ENCODE results near the gene MYCN.

MYCN gene

GRCh38 chr2:15931319-15931890, 8.9 kb upstream of the MYCN start:
- DNase-seq (ENCODE audit: low read depth, low spot score), result no peak

DNA sequence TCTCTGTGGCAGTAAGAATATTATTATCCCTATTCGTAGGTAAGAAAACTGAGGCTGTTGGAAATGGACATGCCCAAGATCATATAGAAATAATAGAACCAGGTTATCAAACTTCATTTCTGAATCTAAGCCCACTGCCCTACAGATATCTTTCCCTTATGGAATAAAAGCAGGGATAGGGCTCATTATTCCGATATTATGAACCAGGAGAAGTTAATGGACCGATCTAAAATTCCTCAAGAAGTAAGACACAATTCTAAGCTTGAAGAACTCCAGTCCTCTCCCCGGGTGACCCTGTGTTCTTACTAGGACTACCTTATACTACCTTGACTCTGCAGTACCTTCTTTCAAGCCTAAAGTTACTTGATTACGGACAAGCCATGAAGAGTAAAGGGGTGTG, 8.4 kb upstream of the MYCN start:
- DNase-seq (ENCODE audit: low read depth, low spot score), result no peak

- DNase-seq (ENCODE audit: low read depth, low spot score), result no peak
Observed at GRCh38 chr2:15932394-15933183, 7.8 kb upstream of the MYCN start.

DNA sequence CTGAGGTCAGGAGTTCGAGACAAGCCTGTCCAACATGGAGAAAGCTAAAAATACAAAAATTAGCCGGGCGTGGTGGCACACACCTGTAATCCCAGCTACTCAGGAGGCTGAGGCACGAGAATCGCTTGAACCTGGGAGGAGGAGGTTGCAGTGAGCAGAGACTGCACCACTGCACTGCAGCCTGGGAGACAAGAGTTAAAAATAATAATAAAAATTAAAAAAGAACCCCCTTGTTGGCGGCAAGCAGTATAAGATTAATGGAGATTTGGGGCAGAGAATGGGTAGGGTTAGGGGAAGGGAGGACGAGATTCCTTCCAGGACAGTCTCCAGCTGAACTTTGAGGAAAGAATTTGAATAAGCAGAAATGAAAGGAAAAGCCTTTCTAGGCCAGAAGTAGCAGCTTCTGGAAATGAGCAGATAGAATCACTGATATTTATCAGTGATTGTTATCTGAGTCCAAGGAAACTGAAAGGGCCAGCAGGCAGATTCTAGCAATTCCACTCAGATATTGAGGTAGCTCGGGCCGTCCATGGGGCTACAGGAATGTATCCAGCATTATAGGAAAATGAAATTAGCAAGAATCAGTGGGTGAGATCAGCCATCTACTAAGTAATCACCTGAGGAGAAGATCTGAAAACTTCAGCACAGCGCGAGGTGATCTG, 7.0 kb upstream of the MYCN start:
- no peak for DNase-seq (ENCODE audit: low read depth, low spot score)

DNA sequence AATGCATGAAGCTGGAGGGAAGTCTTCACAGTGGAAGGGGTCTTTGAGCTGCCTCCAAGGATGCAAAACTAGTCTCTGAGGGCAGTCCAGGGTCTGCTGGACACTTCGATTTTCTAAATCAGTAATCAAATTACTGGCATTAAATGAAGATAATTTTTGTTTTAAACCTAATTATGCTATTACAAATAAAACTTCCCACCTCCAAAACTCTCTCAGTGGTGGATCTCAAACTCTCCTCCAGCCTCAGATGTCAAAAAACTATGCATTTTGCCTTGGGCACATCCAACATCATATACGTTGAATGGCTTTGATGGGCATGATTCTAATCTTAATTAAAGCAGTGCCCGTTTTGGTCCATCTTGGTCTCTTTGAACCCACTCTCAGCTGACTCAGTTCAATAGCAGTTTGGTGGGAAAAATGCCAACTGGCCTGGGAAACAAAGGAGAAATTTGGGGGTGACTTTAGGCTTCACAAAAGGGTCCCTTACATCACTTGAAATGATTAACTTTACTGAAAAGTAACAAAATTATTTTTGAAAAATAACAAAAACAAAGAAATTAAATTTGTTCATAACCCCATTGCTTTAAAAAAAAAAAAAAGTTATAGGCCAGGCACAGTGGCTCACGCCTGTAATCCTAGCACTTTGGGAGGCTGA, 5.9 kb upstream of the MYCN start:
- DNase-seq (ENCODE audit: low read depth, low spot score), result no peak

- no peak for DNase-seq (ENCODE audit: low read depth, low spot score)
Observed at GRCh38 chr2:15935189-15935588, 5.2 kb upstream of the MYCN start.

DNA sequence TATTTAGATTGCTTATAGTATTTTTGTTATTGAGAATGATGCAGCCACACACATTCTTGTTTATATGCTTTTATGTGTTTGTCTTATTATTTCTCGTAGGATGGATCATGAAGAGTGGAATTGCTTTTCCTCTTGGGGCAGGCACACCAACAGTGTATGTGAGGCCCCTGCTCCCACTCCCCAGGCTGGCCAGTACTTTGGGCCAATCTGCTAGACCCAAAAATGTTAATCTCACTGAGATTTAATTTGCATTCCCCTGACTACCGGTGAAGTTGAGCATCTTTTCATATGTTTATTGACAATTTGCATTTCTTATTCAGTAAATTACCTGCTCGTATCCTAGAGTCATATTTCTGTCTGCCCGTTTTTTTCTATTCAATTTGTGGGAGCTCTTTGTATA, 4.7 kb upstream of the MYCN start:
- no peak for DNase-seq (ENCODE audit: low read depth, low spot score)

GRCh38 chr2:15936277-15937104, 3.9 kb upstream of the MYCN start:
- no peak for DNase-seq (ENCODE audit: low read depth, low spot score)

GRCh38 chr2:15937105-15937881, 3.1 kb upstream of the MYCN start:
- no peak for DNase-seq (ENCODE audit: low read depth, low spot score)

DNA sequence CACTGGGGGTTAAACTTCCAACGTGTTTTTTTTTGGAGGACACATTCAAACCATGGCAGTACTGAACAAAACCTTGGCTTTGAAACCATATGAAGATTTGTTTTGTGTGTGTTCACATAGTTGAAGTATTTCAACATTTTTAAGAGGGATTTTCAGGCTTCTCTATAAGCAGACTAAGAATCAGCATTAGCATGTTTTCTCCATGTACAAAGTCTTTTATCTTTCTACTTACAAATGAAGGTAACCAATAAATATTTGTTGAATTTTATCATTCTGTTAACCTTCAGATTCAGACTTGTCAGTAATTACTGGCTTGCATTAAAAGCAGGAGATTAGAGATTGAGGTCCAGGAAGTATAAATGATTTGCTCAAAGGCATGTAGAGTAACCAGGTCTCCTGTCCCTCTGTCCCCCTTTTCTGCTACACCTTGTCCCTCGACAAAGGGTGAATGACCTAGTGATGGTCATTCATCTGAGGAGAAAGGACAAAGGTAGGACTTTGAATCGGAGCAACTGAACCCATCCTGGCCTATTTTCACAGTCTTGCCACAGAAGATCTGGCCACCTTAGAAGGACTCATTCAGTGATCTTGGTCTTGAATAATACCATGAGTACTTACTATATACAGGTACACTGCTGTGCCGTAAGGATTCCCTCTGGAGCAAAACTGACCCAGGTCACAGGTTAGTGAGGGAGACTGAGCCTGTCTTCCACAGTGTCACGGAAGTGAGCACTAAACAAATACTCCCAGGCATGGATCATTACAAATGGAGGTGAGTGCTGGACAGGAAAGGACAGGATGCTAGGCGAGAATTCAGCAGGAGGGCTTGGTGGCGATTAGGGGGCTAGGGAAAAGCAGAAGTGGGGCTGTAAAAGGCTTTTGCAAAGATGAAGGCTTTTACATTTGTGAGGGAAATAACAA, 2.2 kb upstream of the MYCN start:
- DNase-seq (ENCODE audit: low read depth, low spot score), result no peak

- peak; percentile 44 for DNase-seq (ENCODE audit: low read depth, low spot score)
Observed at GRCh38 chr2:15938803-15939555, 1.4 kb upstream of the MYCN start.

- DNase-seq (ENCODE audit: low read depth, low spot score), result no peak
Observed at GRCh38 chr2:15939556-15939853, 845 bp upstream of the MYCN start.

GRCh38 chr2:15940661-15941480, 521 bp downstream of the MYCN start:
- DNase-seq (ENCODE audit: low read depth, low spot score), result peak; percentile 90

DNA sequence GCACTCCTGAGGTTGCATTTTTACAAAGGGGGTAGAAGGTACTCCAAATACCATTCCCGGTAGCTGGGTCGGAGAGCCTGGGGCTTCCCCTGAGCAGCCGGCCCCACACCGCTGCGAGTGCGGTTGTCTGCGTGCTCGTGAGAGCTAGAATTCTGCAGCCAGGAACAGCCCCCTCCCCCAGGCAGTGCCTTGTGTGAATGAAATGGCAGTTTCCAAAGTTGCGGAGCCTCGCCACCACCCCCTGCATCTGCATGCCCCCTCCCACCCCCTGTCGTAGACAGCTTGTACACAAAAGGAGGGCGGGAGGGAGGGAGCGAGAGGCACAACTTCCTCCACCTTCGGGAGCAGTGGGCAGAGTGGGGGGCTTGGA, 1.1 kb downstream of the MYCN start:
- peak; percentile 91 for DNase-seq (ENCODE audit: low read depth, low spot score)

DNA sequence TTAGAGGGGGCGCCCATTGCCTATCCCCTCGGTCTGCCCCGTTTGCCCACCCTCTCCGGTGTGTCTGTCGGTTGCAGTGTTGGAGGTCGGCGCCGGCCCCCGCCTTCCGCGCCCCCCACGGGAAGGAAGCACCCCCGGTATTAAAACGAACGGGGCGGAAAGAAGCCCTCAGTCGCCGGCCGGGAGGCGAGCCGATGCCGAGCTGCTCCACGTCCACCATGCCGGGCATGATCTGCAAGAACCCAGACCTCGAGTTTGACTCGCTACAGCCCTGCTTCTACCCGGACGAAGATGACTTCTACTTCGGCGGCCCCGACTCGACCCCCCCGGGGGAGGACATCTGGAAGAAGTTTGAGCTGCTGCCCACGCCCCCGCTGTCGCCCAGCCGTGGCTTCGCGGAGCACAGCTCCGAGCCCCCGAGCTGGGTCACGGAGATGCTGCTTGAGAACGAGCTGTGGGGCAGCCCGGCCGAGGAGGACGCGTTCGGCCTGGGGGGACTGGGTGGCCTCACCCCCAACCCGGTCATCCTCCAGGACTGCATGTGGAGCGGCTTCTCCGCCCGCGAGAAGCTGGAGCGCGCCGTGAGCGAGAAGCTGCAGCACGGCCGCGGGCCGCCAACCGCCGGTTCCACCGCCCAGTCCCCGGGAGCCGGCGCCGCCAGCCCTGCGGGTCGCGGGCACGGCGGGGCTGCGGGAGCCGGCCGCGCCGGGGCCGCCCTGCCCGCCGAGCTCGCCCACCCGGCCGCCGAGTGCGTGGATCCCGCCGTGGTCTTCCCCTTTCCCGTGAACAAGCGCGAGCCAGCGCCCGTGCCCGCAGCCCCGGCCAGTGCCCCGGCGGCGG, 1.7 kb downstream of the MYCN start:
- peak; percentile 60 for DNase-seq (ENCODE audit: low read depth, low spot score)

DNA sequence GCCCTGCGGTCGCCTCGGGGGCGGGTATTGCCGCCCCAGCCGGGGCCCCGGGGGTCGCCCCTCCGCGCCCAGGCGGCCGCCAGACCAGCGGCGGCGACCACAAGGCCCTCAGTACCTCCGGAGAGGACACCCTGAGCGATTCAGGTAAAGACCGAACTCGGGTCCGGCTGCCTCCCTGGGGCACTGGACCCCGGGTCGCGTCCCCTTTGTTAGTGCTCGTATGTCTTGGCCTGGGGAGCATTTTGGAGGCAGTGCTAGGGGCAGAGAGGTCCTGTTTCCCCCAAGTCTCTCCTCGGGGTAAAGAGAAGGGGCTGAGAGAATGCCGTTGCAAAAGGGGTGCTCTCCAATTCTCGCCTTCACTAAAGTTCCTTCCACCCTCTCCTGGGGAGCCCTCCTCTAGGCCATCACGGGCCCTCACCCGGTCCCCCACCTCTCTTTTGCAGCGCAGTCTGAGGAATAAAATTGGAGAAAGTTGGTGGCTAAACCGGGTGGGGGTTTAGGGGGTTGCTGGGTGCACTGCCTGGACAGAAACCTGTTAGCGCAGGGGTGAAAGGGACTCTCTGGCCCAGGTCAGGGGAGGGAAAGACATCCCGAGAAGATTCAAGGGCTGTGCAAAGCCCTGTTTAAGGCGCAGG, 2.5 kb downstream of the MYCN start:
- no peak for DNase-seq (ENCODE audit: low read depth, low spot score)
